GM18508 (cell line): Measurements from ENCODE around the gene NBPF9.
A peak's percentile ranks its signal among the peaks of the same experiment; 100 is the strongest.
"Not testable (repeated sequence)": the region's sequence is repeated elsewhere in the genome, so short reads cannot be mapped to it uniquely, and the experiment has no call there.

Experiments used
- ATAC-seq: cut with Tn5 transposase; IDR thresholded peaks from one replicate; pipeline ENCODE4 v1.9.1; 2021; ENCODE audit warnings: moderate number of reproducible peaks; ENCODE audit not compliant: insufficient read depth, unreplicated experiment

Gene NBPF9, protein sequence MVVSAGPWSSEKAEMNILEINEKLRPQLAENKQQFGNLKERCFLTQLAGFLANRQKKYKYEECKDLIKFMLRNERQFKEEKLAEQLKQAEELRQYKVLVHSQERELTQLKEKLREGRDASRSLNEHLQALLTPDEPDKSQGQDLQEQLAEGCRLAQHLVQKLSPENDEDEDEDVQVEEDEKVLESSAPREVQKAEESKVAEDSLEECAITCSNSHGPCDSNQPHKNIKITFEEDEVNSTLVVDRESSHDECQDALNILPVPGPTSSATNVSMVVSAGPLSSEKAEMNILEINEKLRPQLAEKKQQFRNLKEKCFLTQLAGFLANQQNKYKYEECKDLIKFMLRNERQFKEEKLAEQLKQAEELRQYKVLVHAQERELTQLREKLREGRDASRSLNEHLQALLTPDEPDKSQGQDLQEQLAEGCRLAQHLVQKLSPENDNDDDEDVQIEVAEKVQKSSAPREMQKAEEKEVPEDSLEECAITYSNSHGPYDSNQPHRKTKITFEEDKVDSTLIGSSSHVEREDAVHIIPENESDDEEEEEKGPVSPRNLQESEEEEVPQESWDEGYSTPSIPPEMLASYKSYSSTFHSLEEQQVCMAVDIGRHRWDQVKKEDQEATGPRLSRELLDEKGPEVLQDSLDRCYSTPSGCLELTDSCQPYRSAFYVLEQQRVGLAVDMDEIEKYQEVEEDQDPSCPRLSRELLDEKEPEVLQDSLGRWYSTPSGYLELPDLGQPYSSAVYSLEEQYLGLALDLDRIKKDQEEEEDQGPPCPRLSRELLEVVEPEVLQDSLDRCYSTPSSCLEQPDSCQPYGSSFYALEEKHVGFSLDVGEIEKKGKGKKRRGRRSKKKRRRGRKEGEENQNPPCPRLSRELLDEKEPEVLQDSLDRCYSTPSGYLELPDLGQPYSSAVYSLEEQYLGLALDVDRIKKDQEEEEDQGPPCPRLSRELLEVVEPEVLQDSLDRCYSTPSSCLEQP (N-terminal part only)

DNA sequence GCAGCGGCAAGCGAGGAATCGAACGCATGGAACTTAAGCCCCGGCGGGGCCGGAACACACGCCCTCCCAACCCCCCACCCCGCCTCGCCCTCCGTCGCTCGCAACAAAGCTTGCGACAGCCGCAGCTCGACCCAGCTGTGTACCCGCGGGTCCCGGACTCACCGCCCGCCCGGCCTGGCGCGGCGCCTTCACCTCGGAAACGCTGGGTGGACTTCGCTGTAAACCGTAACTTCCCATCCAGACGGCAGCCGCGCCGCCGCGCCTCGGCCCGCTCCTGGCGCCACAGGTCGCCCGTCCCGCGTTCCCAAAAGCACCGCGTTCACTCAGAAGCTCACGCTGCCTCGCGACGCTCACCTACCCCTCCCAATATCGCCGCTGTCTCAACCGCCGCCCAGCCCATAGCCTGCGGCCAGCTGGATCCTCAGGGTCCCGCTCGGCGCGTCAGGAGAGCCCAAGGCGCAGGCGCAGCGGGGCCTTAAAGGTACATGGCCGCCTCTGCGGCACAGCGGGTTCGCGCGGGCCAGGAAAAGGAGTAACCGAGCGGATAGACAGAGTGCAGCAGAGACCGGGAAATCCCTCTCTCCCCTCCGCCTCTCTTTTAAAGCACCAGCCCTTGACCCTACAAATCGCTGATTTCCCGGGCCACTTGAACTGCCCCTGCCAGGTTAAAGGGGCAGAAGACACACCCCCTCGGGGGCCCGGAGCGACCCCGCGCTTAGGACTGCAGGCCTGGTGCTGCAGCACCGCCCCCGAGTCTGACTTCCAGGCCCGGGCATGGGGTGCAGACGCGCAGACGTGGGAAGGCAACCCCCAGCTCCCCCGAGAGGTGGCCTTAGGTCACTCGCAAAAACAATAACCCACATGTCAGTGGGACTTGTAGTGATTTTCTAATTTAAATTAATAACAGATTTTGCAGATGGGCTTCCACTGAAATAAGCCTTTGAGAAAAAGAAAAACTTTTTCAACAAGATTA is at the start of gene NBPF9:
NBPF9 (minus strand) TSS at position 443 of the 973 bp plus-strand sequence. CDS start 21,412 bp downstream, outside the sequence.
- peak; percentile 70 for ATAC-seq

DNA sequence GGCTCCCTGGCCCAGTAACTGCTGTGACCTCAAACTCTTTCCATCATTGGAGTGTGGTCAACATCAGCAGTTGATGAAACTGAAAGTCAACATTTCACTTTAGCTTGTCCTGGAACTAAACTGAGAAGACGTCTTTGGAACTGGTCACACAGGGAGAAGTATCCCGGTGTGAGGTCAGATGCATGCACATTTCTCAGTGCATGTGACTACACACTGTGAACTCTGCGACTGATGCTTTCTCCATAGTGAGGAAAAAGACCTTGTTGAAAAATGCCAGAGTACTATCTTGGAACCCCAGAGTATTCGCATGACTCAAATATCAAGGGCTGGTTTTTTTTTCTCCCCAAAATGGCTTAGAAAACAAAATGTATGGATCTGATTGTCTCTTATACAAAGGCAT is 46.6 kb upstream of the NBPF9 start:
- not testable (repeated sequence) for ATAC-seq

DNA sequence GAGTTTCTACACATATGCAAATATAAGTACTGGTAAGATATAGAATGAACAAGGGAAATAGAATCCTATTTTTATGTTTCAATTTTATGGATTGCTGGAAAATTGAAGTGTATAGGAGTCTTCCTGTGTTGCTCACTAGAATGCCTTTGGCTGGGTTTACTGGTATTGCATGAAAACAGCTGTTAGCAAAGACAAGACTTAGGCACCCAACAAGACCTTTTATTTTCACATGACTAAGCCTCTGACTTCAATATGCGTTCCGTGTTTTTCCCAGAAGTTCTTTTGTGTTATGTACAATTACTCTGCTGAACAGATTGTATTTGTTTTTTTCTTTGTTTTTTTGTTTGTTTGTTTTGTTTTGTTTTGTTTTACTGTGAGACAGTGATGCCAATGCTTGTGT is 34.2 kb upstream of the NBPF9 start:
- not testable (repeated sequence) for ATAC-seq

DNA sequence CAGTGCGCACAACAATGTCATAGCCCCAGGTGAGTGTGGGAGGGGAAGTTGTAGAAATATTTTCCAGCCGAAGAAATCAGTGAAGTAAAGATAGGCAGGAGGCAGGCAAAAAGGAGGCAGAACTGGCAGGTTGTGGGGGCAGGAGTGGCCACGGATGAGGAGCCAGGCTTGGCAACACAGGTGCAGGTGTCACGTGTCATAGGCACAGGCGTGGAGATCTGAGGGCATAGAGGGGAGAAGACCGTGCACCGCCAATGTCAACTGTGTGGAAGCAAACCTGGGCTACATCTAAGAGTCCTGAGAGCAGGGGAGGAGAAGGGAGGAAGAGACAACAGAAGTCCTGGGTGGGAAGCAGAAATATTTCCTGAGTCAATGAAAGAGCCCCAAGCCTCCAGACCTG is 27.6 kb upstream of the NBPF9 start:
- not testable (repeated sequence) for ATAC-seq

DNA sequence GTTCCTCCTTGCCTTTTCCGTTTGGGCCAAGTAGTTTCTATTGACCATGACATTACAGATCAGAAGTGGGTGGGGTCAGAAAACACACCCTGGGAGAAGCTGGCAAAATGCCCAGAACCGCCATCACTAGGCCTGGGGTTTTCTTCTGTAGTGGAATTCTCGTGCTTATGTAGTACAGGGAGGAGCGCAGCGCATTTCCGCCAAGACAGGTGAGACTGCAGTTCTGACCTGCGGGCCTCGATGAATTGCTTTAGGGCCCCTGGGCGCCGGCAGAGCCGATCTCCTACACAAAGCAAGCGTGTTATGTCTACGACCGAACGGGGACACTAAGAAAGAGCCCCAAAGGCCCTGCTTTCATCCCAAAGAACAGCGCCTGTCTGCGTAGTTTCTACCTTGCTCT is 25.9 kb upstream of the NBPF9 start:
- not testable (repeated sequence) for ATAC-seq

DNA sequence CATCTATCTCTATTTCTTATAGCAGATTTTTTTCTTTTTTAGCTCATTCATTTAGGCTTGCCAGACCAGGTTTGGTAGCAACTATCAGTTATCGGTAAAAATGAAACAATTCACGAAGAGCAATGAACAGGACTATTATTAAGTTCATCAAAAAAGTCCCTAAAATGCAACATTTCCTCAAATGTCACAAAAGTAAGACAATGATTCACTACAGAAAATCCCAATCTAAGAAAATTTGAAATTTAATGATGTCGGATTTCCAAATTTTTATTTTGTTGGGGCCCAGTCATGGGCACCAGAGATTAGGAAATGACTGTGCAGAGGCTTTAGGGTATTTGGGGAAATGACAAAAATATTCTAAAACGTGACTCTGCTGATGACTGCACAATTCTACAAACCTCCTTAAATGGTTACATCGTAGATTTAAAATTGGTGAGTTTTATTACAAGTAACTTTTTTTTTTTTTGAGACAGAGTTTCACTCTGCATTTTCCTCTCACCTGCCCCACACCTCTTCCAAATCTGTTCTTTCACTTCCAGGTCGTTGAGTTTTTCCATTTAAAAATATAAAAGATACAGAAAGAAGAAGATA is 23.3 kb upstream of the NBPF9 start:
- not testable (repeated sequence) for ATAC-seq

DNA sequence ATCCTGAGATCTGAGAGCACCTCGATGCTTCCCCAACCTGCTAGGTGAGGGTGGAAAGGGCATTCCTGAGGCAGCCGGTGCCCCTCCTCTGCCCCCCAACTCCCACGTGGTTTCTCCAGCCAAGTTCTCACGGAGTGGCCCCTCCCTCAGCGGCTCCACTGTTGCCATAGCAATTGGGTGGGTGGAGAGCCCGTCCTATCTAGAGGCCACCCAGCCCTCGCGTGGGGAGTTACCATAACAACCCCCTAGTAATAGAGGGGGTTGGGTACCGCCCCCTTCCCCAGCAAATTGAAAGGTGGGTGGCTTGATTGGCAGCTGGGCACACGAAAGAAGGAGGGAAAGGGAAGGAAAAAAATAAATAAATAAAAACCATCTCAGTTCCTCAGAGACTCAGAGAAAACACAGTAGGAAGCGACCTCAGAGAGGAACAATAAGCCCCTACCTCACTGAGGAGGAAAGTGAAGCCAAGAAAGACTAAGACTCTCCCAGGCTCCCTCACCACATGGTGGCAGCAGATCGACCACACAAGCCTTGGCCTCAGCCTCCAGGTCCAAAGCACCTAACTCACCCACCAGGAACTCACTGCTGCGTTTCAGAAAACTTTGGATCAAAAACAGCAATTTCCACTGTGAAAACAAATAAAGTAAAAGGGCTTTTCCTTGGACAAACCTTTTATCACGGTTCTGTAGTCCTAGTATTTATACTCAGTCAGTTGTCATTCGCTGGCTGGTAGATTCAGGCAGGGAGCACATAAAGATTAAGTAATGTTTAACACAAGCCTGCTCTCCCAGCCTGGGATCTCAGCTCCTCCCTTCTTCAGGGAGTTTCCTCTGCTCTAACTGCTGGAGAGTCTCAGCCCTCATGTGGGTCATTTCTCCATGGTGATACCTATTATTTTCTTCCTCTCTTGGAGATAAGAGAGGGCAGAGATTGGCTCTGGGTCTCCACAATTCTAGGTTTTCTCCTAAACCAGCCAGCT is 20.9 kb upstream of the NBPF9 start:
- not testable (repeated sequence) for ATAC-seq

DNA sequence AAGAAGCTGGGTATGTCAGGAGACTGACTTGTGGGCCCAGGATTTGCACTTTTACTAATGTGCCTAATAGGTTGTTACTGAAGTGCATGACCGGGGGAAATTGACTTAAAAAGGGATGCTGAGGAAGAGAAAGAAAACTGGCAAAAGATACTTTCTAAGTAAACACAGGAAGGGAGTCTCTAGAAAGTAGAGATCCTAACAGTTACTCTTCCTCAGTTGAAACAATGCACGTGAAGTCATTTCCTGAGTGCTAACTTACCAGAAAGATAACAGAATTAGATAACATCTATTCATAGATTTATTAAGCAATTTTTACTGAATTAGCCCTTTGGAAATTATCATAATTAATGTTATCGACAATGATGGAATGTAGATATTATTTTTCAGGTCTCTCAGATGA is 9.5 kb upstream of the NBPF9 start:
- not testable (repeated sequence) for ATAC-seq

DNA sequence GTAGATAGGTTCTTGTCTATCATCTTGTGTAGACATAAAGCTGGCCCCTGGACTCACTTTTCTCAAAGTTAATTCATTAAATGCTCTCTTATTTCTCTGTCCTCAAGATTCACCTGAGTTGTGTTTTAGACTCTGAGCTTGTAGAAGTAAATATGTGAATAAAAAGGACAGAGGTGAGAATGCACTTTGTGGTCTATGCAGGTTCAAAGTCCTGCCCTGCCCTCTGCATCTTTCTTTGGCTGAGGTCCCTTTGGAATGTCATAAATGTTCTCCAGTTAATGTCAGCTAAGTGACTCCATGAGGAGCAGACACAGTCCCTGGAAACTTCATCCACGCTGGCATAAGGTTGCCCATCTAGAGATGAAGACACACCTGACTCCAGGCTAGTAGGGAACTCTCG is 7.0 kb upstream of the NBPF9 start:
- ATAC-seq = not testable (repeated sequence)

DNA sequence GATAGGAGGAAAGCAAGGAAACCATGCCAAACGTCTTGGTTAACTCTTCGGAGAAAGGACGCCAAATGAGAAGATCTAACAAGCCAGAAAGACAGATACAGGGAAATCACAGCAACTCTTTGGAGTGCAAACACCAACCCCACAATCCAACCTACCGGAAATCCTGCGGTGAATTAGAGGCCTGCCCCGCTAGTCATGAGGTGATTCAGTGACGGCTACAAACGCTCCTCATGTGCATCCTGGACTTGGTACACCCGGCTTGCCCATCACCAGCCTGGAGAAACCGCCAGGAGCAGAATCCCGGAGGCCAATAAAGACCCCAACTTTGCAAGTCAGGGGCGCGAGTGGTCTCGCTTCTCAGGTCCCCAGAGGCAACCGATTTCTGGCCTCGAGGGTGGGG is 777 bp downstream of the NBPF9 start:
- ATAC-seq = not testable (repeated sequence)

DNA sequence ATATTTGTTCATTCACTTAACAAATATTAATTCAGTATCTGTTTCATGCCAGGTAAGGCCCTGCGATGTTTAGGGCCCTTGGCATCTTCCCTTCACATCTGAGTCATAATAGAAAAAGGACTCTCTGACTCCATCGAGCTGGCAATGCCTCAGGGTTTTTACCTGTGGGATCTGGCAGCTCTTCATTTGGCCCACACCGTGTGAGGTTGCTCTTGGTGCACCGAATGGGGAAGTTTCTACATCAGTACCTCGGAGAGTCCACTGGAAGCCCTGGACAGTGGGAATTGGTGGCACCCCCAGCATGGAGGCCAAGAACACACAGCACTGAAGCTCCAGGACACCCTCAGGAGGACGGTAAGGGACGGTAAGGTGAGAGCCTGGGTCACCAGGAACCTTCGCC is 5.1 kb downstream of the NBPF9 start:
- not testable (repeated sequence) for ATAC-seq

DNA sequence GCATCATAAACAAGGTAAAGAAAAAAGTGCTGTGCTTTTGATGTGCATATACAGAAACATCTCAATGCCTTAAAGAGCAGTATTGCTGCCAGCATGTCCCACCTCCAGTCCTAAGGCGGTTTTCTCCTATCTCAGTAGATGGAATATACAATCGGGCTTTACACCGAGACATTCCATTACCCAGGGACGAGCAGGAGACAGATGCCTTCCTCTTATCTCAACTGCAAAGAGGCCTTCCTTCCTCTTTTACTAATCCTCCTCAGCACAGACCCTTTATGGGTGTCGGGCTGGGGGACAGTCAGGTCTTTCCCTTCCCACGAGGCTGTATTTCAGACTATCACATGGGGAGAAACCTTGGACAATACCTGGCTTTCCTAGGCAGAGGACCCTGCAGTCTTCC is 10.2 kb downstream of the NBPF9 start:
- not testable (repeated sequence) for ATAC-seq

DNA sequence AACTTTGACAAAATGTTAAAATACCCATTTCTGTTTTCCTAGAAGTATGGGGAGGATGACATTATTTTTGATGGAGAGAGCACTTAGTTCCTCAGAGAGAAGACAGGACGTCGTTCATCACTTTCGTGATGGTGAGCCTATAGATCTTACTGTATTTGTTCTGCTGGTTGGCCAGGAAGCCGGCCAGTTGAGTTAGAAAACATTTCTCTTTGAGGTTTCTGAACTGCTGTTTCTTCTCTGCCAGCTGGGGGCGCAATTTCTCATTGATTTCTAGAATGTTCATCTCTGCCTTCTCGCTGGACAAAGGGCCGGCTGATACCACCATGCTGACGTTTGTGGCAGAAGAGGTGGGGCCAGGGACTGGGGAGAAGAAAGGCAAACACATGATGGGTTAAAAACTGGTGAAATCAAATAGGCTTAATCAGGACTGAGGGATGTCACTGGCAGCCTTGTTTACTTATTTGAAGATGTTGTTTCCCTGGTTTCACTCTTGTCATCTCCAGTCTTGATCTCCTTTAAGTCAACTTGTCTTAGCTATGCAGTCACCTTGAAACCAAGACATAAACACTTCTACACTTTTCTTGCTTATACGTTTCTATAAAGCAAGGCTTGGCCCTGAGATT is 27.7 kb downstream of the NBPF9 start:
- not testable (repeated sequence) for ATAC-seq

DNA sequence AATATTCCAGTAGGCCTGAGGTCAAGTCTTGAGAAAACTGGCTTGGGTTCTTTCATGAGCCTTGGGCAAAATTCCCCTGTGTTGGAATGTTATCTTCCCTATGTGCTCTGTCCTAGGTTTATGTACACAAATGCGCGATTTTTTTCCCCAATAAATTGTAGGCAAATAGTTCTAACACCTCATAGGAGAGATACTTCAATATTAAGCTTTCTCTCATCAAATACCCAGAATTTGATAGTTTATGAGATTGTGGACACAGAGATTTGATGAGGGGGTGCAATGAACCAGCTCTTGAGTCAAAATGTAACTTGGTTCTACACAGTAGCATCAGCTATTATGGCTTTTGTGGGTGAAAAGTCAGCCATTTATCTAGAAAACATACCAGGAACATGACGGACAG is 38.7 kb downstream of the NBPF9 start:
- not testable (repeated sequence) for ATAC-seq

DNA sequence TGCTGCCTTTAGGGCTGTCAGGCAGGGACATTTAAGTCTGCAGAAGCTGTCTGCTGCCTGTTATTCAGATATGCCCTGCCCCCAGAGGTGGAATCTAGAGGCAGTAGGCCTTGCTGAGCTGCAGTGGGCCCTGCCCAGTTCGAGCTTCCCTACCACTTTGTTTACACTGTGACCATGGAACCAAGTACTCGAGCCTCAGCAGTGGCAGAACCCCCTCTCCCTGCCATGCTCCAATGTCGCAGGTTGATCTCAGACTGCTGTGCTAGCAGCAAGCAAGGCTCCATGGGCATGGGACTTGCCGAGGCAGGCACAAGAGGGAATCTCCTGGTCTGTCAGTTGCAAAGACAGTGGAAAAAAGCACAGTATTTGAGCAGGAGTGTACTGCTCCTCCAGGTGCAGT is 60.3 kb downstream of the NBPF9 start:
- not testable (repeated sequence) for ATAC-seq

DNA sequence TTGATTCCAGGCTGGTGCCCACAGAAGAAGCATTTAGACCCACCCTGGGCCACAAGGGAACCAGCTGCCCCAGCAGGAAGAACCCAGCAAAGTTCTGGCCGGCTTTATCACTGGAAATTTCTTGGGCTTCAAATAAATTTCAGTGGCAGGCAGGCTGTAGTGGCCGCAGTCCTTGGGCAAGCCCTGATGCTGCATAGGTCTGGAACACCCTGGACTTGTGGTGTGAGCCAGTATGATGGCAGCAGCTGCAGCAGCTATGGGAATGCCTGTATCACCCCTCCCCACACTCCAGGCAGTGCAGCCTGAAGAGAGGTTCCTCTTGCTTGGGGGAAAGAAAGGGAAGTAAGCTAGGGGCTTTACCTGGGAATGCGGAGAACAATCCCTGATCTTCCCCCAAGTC is 69.4 kb downstream of the NBPF9 start:
- not testable (repeated sequence) for ATAC-seq

DNA sequence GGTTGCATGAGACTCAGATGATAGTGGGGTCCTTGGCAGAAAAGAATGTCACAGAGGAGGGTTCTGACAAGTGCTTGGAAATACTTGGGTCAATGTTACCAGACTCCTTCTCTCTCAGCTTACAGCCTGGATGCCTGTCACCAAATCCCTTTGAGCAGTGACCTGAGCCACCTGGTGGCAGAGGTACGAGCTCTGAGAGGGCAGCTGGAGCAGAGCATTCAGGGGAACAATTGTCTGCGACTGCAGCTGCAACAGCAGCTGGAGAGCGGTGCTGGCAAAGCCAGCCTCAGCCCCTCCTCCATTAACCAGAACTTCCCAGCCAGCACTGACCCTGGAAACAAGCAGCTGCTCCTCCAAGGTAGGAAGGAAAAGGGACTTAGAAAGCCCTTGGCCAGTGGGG is 79.0 kb downstream of the NBPF9 start:
- not testable (repeated sequence) for ATAC-seq

DNA sequence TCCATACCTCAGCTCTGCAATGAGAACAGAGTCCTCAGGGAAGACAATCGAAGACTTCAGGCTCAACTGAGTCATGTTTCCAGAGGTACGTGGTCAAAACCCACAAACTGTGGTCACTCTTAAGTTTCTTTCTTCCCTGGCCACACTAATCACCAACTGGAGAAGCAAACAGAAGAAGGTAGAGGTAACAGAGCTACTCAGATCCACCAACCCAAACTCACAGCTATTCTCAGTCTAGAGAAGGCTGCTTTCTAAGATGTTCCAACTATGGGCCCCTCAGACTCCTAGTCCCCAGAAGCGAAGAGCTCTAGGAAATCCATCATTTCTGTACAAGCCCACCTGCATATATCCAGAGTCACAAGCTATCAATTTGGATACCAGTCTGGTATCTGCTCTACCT is 84.8 kb downstream of the NBPF9 start:
- not testable (repeated sequence) for ATAC-seq
